C4-2B (cell line): ENCODE results near the gene NFE2L2.

Experiments
- H3K27ac ChIP-seq: fragments of 450-650 bp; 2 replicates; pipeline ENCODE4 v1.5.1; 2017
- ZFX ChIP-seq: fragments of 450-650 bp; IDR thresholded peaks from 2 replicates; pipeline ENCODE4 v1.6.1; 2017
- TF ChIP-seq, protein P1 (sequence below): fragments of 450-650 bp; conservative IDR thresholded peaks from 2 replicates; pipeline ENCODE4 v1.5.1; 2017; ENCODE audit warnings: mild to moderate bottlenecking

Gene NFE2L2

DNA sequence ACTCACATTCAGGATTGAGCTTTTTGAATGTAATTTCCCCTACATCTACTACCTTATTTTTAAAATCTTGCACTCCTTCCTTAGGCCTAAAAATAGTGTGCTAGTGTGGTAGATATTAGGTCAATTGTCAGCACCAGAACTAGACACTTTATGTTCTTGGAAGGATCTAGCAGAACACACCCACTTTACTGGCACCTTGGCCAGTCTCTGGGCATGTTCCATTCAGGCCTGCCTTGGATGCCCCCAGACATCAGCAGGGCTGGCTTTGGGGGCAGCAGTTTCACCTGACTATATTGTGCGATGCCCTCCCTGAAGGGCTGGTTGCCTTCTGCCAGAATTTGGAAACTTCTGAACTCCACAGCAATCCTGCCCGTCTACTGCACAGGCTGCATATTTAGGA is 15.3 kb upstream of the NFE2L2 start:
- no peak for TF ChIP-seq ZFX
- TF ChIP-seq, protein P1, sequence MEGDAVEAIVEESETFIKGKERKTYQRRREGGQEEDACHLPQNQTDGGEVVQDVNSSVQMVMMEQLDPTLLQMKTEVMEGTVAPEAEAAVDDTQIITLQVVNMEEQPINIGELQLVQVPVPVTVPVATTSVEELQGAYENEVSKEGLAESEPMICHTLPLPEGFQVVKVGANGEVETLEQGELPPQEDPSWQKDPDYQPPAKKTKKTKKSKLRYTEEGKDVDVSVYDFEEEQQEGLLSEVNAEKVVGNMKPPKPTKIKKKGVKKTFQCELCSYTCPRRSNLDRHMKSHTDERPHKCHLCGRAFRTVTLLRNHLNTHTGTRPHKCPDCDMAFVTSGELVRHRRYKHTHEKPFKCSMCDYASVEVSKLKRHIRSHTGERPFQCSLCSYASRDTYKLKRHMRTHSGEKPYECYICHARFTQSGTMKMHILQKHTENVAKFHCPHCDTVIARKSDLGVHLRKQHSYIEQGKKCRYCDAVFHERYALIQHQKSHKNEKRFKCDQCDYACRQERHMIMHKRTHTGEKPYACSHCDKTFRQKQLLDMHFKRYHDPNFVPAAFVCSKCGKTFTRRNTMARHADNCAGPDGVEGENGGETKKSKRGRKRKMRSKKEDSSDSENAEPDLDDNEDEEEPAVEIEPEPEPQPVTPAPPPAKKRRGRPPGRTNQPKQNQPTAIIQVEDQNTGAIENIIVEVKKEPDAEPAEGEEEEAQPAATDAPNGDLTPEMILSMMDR: no peak
- H3K27ac ChIP-seq: no peak overlapping the region

DNA sequence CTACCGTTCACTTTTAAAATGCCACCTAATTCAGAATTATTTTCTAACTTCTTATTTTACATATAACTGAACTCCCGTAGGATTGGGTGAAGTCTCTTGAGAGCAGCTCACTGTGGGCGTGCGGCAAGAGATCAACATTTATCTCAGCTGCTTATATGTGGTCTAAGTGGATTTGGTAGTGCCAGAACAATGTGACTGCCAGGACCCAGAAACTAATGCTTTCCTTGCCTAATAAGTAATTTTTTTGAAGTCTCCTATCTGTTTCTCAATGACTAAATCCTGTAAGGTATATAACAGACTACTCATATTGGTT is 11.2 kb upstream of the NFE2L2 start:
- no peak for TF ChIP-seq ZFX
- TF ChIP-seq, protein P1: no peak
- no peak overlapping the region for H3K27ac ChIP-seq

DNA sequence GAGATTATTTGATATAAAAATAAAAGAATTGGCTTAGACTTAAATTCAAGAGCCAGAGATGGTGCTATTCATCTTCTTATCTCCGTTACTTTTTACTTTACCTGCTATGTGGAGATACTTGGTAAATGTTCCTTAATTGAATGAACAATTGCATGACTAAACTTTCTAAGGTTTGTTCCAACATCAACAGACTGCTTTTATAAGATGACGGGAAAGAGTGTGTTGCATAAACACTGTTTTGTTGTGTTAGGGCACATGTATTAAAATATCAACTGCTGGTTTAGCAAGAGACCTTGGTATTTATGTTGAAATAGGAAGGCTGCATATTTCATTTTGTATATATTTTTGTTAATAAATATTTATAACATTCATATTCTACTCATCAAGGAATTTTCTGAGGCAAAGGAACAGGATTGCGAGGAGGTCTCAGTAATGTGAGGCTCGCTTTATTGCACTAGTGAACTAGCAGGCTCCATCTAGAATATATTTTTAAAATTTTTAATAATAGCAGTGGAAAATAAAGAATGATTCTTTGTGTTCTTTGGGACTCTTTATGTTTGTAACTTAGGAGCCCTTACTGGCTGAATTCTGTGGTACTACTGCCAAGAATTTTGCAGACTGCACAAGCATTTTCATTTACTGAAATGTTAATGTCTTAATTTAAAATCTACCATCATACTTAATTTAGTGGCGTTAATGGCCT is 10.7 kb upstream of the NFE2L2 start:
- H3K27ac ChIP-seq: no peak overlapping the region
- TF ChIP-seq, protein P1: no peak
- no peak for TF ChIP-seq ZFX

DNA sequence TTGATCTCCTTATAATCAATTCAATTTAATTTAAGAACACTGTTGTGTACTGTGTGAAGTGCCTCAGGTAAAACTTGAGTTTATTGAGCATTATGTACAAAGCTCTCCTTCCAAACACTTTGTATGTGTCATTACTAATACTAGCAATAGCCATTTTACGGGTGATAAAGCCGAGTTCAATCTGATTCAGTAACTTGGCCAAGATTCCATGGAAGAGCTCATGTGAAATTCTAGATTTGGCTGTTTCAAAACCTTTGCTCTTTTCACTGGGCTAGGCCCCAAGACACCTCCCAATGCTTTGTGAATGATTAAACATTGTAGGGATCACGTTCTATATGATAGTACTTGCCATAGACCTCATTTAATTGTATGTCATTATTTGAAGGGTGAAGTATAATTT is 8.9 kb upstream of the NFE2L2 start:
- no peak overlapping the region for H3K27ac ChIP-seq

DNA sequence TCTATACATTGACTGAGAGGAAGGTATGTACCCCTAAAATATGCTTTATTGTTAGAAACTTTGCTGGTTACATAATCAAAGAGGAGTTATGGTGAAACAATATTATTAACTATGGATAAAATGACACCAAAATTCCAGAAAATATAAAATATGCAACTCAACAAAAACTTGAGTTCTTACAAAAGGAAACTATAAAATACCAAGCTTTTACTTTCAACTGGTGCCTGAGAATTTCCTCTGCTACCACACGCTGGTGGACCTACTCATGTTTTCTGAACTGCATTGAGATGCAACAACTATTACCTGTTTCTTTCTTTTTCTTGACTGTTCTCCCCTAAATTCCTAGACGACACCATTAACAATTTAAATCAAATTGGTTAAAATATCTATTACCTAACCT is 8.2 kb upstream of the NFE2L2 start:
- no peak overlapping the region for H3K27ac ChIP-seq
- TF ChIP-seq ZFX: no peak
- TF ChIP-seq, protein P1: no peak

More for the DNA sequence above, 8.9 kb upstream of the NFE2L2 start:
- TF ChIP-seq ZFX: no peak
- TF ChIP-seq, protein P1: no peak

DNA sequence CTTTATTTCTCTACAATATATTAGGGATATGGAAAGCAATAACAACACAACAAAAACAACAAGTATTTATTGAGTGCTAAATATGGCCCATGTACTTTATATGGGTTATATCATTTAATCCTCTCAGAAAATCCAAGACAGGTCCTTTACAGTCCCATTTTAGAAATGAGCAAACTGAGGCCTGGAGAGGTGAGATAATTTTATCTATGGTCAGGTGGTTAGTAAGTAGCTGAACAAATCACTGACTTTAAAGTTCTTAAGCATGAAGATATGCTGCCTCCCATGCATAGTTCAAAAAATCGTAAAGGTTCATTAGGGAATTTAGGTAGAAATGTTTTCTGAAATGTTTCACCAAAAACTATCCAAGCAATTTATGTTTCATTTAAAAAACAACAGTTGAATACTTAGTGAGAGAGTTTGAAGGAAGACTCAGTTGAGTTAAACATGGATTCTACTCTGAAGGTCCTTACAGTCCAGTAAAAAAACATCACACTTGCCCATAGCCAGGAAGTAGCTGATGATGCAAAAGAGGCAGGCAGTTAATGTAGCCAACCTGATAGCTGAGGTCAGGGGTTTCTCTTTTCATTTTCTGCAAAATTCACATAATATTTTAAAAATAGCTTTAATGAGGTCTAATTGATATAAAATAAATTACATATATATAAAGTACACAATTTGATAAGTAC is 7.6 kb upstream of the NFE2L2 start:
- no peak for TF ChIP-seq ZFX
- TF ChIP-seq, protein P1: no peak
- no peak overlapping the region for H3K27ac ChIP-seq

DNA sequence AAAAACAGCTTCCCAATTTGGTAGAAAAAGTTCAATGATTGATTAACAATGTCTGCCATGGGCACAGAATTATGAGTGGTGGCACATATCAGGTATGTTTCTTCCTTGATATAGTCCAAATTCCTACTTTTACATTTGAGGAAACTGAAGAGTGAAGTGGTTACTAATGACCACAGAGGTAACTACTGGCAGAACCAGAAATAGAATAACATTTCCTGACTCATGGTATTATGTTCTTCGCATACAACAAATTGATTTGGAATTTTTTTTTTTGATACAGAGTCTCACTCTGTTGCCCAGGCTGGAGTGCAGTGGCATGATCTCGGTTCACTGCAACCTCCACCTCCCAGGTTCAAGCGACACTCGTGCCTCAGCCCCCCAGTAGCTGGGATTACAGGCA is 6.0 kb upstream of the NFE2L2 start:
- H3K27ac ChIP-seq: no peak overlapping the region
- TF ChIP-seq ZFX: no peak
- TF ChIP-seq, protein P1: no peak
